Hepatocyte (in vitro differentiated cells): ENCODE results near the gene GNAO1. TPM values are rescaled to one million over a fixed set of nuclear protein-coding genes. Genes with fewer than 3 reads are reported as not detected.

Source experiments
- DNase-seq: peaks from one replicate; pipeline ENCODE4 v3.0.0-alpha.2; 2016; ENCODE audit warnings: low spot score
- H2AFZ ChIP-seq: fragments of 200-600 bp; sonication (generic); 2 replicates; pipeline ENCODE4 v1.6.0; 2016; ENCODE audit warnings: antibody characterized with exemption, mild to moderate bottlenecking
- H3K27ac ChIP-seq: fragments of 200-600 bp; sonication (generic); 2 replicates; pipeline ENCODE4 v1.5.1; 2016; ENCODE audit warnings: mild to moderate bottlenecking
- H3K27me3 ChIP-seq: fragments of 200-600 bp; sonication (generic); 2 replicates; pipeline ENCODE4 v1.6.1; 2016
- H3K36me3 ChIP-seq: fragments of 200-600 bp; sonication (generic); replicated peaks from 2 replicates; pipeline ENCODE4 v1.5.1; 2016; ENCODE audit warnings: low read depth; ENCODE audit not compliant: insufficient read depth
- H3K4me1 ChIP-seq: fragments of 200-600 bp; sonication (generic); 2 replicates; pipeline ENCODE4 v1.5.1; 2016; ENCODE audit warnings: mild to moderate bottlenecking, moderate library complexity; ENCODE audit not compliant: insufficient read depth
- H3K4me2 ChIP-seq: fragments of 200-600 bp; sonication (generic); 2 replicates; pipeline ENCODE4 v1.6.0; 2016
- H3K4me3 ChIP-seq: fragments of 200-600 bp; sonication (generic); 2 replicates; pipeline ENCODE4 v1.5.1; 2016; ENCODE audit warnings: mild to moderate bottlenecking
- H3K79me2 ChIP-seq: fragments of 200-600 bp; sonication (generic); 2 replicates; pipeline ENCODE4 v1.6.0; 2017; ENCODE audit warnings: mild to moderate bottlenecking
- H3K9me2 ChIP-seq: fragments of 200-600 bp; sonication (generic); replicated peaks from 2 replicates; pipeline ENCODE4 v1.6.0; 2017; ENCODE audit warnings: mild to moderate bottlenecking; ENCODE audit not compliant: insufficient read depth
- H3K9me3 ChIP-seq: fragments of 200-600 bp; sonication (generic); 2 replicates; pipeline ENCODE4 v1.5.1; 2016; ENCODE audit warnings: low read depth, mild to moderate bottlenecking
- H4K20me1 ChIP-seq: fragments of 200-600 bp; sonication (generic); 2 replicates; pipeline ENCODE4 v1.6.0; 2016; ENCODE audit warnings: mild to moderate bottlenecking; ENCODE audit not compliant: insufficient read depth, poor library complexity, severe bottlenecking
- EZH2 ChIP-seq: fragments of 200-600 bp; sonication (generic); IDR thresholded peaks from 2 replicates; pipeline ENCODE4 v1.6.1; 2016; ENCODE audit warnings: antibody characterized with exemption, mild to moderate bottlenecking, borderline replicate concordance
- EZH2phosphoT487 ChIP-seq: fragments of 200-600 bp; sonication (generic); IDR thresholded peaks from one replicate; pipeline ENCODE4 v1.6.1; 2018; ENCODE audit warnings: antibody characterized with exemption, mild to moderate bottlenecking, low read depth, moderate library complexity; ENCODE audit not compliant: unreplicated experiment, severe bottlenecking
- WGBS: methylation state at CpG from one replicate; pipeline ENCODE4 v1.1.6; 2016; ENCODE audit warnings: low lambda C conversion rate; ENCODE audit errors: missing lambda C conversion rate; 5-methylcytosine and 5-hydroxymethylcytosine counted together
- polyA plus RNA-seq: library from polyadenylated mRNA; unstranded; fragments of >200 nt; fragmentation: Nextera tagmentation; extraction: Ambion mirVana; gene quantifications from 2 replicates; pipeline ENCODE4 v1.2.1, GENCODE V29; 2016
- total RNA-seq: library from RNA; depleted of rRNA; stranded (reverse); fragments of >200 nt; gene quantifications from 2 replicates; pipeline ENCODE4 v1.2.3, GENCODE V29; 2014
- TF ChIP-seq, protein P1 (sequence below): fragments of 200-600 bp; sonication (generic); IDR thresholded peaks from 2 replicates; pipeline ENCODE4 v1.5.1; 2016; ENCODE audit warnings: antibody characterized with exemption, mild to moderate bottlenecking; ENCODE audit not compliant: poor library complexity

Gene GNAO1
- total and polyA plus RNA-seq, 2 experiments from 2014 or later = 0.77 to 2.2 TPM

DNA sequence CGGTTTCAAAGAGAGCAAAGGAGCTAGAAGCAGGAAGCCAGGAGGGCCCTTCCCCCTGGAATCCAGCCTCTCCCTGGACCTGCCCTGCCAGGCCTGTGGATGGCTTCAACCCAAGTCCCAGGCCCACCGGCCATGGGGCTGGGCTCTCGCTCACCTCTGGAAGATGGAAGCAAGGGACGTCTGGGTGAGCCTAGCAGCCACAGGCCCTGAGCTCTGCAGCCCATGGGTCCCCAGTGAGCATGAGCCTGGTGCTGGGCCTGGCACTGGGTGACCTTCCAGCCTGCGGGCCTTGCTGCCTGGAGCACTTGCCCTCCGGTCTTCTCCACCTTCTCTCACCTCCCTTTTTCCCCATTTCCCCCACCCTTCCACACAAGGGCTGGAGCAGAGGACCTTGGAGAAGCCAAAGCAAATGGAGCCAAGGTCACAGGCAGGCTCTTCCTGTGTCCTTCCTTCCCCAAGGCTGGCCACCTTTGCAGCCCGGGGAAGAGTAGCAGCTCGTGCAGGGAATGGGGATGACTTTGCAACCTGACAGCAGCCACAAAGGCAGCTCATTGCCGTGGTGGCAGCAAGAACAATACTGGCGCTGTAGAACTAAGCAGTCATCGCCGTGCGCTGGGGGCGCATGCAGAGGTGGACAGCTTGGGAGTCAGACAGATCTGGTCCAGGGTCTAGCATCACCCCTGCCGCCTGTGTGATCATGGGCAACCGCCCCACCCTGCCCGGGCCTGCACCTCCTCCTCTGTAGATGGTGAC lies 147.5 kb downstream of the GNAO1 start:
- 89% methylated on average over 17 of the region's 17 CpGs for WGBS
- TF ChIP-seq, protein P1, sequence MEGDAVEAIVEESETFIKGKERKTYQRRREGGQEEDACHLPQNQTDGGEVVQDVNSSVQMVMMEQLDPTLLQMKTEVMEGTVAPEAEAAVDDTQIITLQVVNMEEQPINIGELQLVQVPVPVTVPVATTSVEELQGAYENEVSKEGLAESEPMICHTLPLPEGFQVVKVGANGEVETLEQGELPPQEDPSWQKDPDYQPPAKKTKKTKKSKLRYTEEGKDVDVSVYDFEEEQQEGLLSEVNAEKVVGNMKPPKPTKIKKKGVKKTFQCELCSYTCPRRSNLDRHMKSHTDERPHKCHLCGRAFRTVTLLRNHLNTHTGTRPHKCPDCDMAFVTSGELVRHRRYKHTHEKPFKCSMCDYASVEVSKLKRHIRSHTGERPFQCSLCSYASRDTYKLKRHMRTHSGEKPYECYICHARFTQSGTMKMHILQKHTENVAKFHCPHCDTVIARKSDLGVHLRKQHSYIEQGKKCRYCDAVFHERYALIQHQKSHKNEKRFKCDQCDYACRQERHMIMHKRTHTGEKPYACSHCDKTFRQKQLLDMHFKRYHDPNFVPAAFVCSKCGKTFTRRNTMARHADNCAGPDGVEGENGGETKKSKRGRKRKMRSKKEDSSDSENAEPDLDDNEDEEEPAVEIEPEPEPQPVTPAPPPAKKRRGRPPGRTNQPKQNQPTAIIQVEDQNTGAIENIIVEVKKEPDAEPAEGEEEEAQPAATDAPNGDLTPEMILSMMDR = no peak
- no peak for TF ChIP-seq EZH2
- TF ChIP-seq EZH2phosphoT487 = no peak
- no peaks in the 10 kb centered on the region for H3K36me3 ChIP-seq

DNA sequence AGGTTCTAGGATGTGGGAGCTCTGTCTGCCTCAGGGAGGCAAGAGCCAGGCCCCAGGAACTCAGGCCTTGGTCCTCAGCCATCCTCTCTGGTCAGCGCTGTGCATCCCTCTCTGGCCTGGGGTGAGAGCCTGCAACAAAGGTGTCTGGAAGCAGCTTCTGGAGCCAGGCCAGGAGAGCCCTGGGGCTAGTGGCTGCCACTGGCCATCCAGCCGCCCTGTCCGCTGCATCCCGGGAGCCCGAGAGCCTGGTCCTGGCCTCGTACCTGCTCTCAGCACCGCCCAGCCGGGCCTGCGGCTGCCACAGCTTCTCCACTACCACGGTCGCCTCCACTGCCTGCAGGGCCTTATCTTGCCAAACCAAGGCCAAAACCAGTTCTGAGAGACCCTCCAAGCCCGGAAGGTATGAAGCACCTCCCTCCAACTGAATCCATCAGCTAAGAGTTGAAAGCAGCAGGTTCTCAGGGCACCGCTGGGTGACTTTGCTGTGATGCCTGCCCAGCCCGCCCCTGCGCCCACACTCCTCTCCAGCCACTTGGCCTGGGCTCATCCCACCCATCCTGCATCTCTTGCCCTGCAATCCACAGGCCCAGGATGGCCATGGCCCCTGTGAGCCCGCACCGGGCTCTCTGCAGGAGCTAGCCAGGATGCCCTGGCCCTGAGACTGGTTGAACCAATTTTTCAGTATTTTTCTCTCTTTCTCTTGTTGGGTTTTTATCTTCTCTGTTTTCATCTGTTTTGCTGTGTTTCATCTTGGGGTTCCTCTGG lies 148.3 kb downstream of the GNAO1 start:
- H3K36me3 ChIP-seq = no peaks in the 10 kb centered on the region
- 94% methylated on average over 17 of the region's 17 CpGs for WGBS
- no peak for DNase-seq

More for the DNA sequence above, 147.5 kb downstream of the GNAO1 start:
- no peaks in the 10 kb centered on the region for H3K79me2 ChIP-seq
- H3K4me2 ChIP-seq = no peak overlapping the region
- no peaks in the 10 kb centered on the region for H3K4me1 ChIP-seq
- H3K27me3 ChIP-seq = no peaks in the 10 kb centered on the region
- no peak overlapping the region for H2AFZ ChIP-seq
- no peak for DNase-seq
- H3K9me2 ChIP-seq = no peaks in the 10 kb centered on the region
- H3K9me3 ChIP-seq = no peaks in the 10 kb centered on the region
- H3K27ac ChIP-seq = no peak overlapping the region
- no peaks in the 10 kb centered on the region for H4K20me1 ChIP-seq
- H3K4me3 ChIP-seq = no peak overlapping the region

DNA sequence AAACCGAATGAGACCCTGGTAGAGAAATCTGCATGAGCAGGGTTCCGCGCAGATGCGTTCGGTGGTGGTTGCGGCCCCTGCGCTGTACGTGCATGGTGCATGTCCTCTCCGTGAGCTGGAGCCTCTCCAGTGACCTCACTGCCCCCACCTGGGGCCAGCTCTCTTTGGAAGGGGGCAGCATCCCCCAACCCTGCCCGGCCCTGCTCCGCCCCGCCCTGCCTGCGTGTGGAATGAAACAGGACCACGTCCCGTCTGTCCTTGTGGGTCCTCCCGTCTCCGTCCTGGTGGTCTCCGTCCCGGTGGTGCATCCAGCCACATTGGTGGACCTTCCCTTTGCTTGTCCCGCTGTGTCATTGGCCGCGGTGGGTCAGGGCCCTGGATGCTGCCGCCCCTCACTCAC lies 149.1 kb downstream of the GNAO1 start:
- no peak for DNase-seq
- 91% methylated on average over 23 of the region's 23 CpGs for WGBS
- Histone ChIP-seq H3K4me3 (no peak overlapping the region), H3K36me3 (no peaks in the 10 kb centered on the region), H3K9me2 (no peaks in the 10 kb centered on the region), H4K20me1 (no peaks in the 10 kb centered on the region), H3K4me2 (no peak overlapping the region), H3K27ac (no peak overlapping the region), H3K4me1 (no peaks in the 10 kb centered on the region), H3K27me3 (no peaks in the 10 kb centered on the region), H3K79me2 (no peaks in the 10 kb centered on the region), H3K9me3 (no peaks in the 10 kb centered on the region), H2AFZ (no peak overlapping the region)
- TF ChIP-seq EZH2phosphoT487 = no peak

More for the DNA sequence above, 148.3 kb downstream of the GNAO1 start:
- no peak overlapping the region for H3K27ac ChIP-seq
- no peaks in the 10 kb centered on the region for H3K27me3 ChIP-seq
- H4K20me1 ChIP-seq = no peaks in the 10 kb centered on the region
- H3K9me3 ChIP-seq = no peaks in the 10 kb centered on the region
- H3K4me2 ChIP-seq = no peak overlapping the region
- H3K4me1 ChIP-seq = no peaks in the 10 kb centered on the region
- H3K79me2 ChIP-seq = no peaks in the 10 kb centered on the region
- H3K9me2 ChIP-seq = no peaks in the 10 kb centered on the region
- no peak overlapping the region for H3K4me3 ChIP-seq
- H2AFZ ChIP-seq = no peak overlapping the region
- TF ChIP-seq, protein P1 = no peak
- TF ChIP-seq EZH2 (no peak), EZH2phosphoT487 (no peak)

DNA sequence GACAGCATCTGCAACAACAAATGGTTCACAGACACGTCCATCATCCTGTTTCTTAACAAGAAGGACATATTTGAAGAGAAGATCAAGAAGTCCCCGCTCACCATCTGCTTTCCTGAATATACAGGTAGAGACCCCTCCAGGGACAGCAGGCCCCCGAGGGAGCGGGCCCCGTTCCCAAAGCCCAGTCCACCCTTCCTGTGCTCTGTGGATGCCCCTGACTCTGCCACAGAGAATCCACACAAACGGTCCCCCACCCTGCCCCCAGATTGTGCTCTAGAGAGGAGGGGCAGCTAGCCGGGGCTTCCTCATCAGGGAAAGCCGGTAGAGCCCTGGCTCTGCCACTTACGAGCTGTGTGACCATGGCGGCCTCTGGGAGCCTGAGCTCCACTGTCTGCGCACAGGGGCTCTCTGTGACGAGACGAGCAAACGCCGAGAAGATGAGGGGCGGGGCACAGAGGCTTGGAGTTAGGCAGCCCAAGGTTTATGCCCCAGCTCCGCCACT lies 149.6 kb downstream of the GNAO1 start:
- H3K9me2 ChIP-seq = no peaks in the 10 kb centered on the region
- H3K4me3 ChIP-seq = no peak overlapping the region
- no peaks in the 10 kb centered on the region for H3K36me3 ChIP-seq
- no peaks in the 10 kb centered on the region for H3K9me3 ChIP-seq
- TF ChIP-seq, protein P1 = no peak
- TF ChIP-seq EZH2 (no peak), EZH2phosphoT487 (no peak)
- H3K27me3 ChIP-seq = no peaks in the 10 kb centered on the region
- H3K4me1 ChIP-seq = no peaks in the 10 kb centered on the region
- no peak for DNase-seq
- H3K4me2 ChIP-seq = no peak overlapping the region
- H4K20me1 ChIP-seq = no peaks in the 10 kb centered on the region
- 91% methylated on average over 16 of the region's 17 CpGs for WGBS
- no peaks in the 10 kb centered on the region for H3K79me2 ChIP-seq
- no peak overlapping the region for H3K27ac ChIP-seq
- H2AFZ ChIP-seq = no peak overlapping the region
